ENCODE results near the gene SLC26A9. TPM values are rescaled to one million over a fixed set of nuclear protein-coding genes. Genes with fewer than 3 reads are reported as not detected.

The SLC26A9 gene
- total RNA-seq, 1 donor from 2014 or later: not detected

- Histone ChIP-seq H3K4me1 (peaks cover 23% of the 10 kb centered on the region), H3K9ac (no peak overlapping the region), H3K36me3 (no peaks in the 10 kb centered on the region), H3F3A (ENCODE audit: low read depth) (no peaks in the 10 kb centered on the region), H3K27me3 (no peaks in the 10 kb centered on the region), H4K20me1 (ENCODE audit: low read depth) (peaks cover 3% of the 10 kb centered on the region), H2AFZ (replicated peaks) (no peak overlapping the region), H3K9me3 (ENCODE audit: low read depth) (no peaks in the 10 kb centered on the region), H3K27ac (no peak overlapping the region), H3K4me3 (no peak overlapping the region), H3K79me2 (ENCODE audit: low read depth) (no peaks in the 10 kb centered on the region), H3K4me2 (no peak overlapping the region)
- peak overlapping the region; percentile 66 for H3K27ac Mint-ChIP-seq
- H3K27me3 Mint-ChIP-seq (ENCODE audit: insufficient read depth, low read depth): peaks cover 16% of the 10 kb centered on the region
- peaks cover 37% of the 10 kb centered on the region for H3K4me1 Mint-ChIP-seq
- no peak for TF ChIP-seq EZH2 (IDR thresholded peaks at IDR 0.05)
- TF ChIP-seq EZH2phosphoT487 (IDR thresholded peaks at IDR 0.05): no peak
- TF ChIP-seq CTCF (IDR thresholded peaks at IDR 0.05): no peak
- no peaks in the 10 kb centered on the region for H3K9me3 Mint-ChIP-seq
- no peaks in the 10 kb centered on the region for H3K36me3 Mint-ChIP-seq
- H3K4me3 Mint-ChIP-seq: no peak overlapping the region
- DNase-seq (ENCODE audit: low spot score): no peak
Measured at GRCh38 chr1:205963352-205964155, 20.3 kb upstream of the SLC26A9 start.

- Histone ChIP-seq H3K79me2 (ENCODE audit: low read depth) (no peaks in the 10 kb centered on the region), H3F3A (ENCODE audit: low read depth) (no peaks in the 10 kb centered on the region), H3K27me3 (no peaks in the 10 kb centered on the region), H3K9ac (no peak overlapping the region), H4K20me1 (ENCODE audit: low read depth) (peaks cover 3% of the 10 kb centered on the region), H2AFZ (replicated peaks) (no peak overlapping the region), H3K4me1 (peaks cover 24% of the 10 kb centered on the region), H3K9me3 (ENCODE audit: low read depth) (no peaks in the 10 kb centered on the region), H3K4me3 (no peak overlapping the region), H3K27ac (no peak overlapping the region), H3K4me2 (no peak overlapping the region), H3K36me3 (no peaks in the 10 kb centered on the region)
- TF ChIP-seq CTCF (IDR thresholded peaks at IDR 0.05) (no peak), EZH2 (IDR thresholded peaks at IDR 0.05) (no peak), EZH2phosphoT487 (IDR thresholded peaks at IDR 0.05) (no peak)
- H3K27ac Mint-ChIP-seq: no peak overlapping the region
- H3K4me3 Mint-ChIP-seq: no peak overlapping the region
- H3K9me3 Mint-ChIP-seq: no peaks in the 10 kb centered on the region
- DNase-seq (ENCODE audit: low spot score): no peak
- H3K36me3 Mint-ChIP-seq: no peaks in the 10 kb centered on the region
- H3K27me3 Mint-ChIP-seq (ENCODE audit: insufficient read depth, low read depth): peaks cover 16% of the 10 kb centered on the region
- H3K4me1 Mint-ChIP-seq: peaks cover 39% of the 10 kb centered on the region
Measured at GRCh38 chr1:205962821-205963221, 19.6 kb upstream of the SLC26A9 start.

- H3K79me2 ChIP-seq (ENCODE audit: low read depth): no peaks in the 10 kb centered on the region
- H3K9me3 ChIP-seq (ENCODE audit: low read depth): no peaks in the 10 kb centered on the region
- H3K4me3 Mint-ChIP-seq: no peak overlapping the region
- peaks cover 3% of the 10 kb centered on the region for H4K20me1 ChIP-seq (ENCODE audit: low read depth)
- H3K9me3 Mint-ChIP-seq: no peaks in the 10 kb centered on the region
- no peak overlapping the region for H3K4me2 ChIP-seq
- H3K27ac Mint-ChIP-seq: no peak overlapping the region
- no peaks in the 10 kb centered on the region for H3F3A ChIP-seq (ENCODE audit: low read depth)
- peaks cover 24% of the 10 kb centered on the region for H3K4me1 ChIP-seq
- H3K27ac ChIP-seq: no peak overlapping the region
- H3K36me3 Mint-ChIP-seq: no peaks in the 10 kb centered on the region
- no peak for TF ChIP-seq CTCF (IDR thresholded peaks at IDR 0.05)
- H3K27me3 ChIP-seq: no peaks in the 10 kb centered on the region
- H3K4me1 Mint-ChIP-seq: peaks cover 39% of the 10 kb centered on the region
- no peak overlapping the region for H3K4me3 ChIP-seq
- no peak overlapping the region for H2AFZ ChIP-seq (replicated peaks)
- DNase-seq (ENCODE audit: low spot score): no peak
- H3K9ac ChIP-seq: no peak overlapping the region
- no peaks in the 10 kb centered on the region for H3K36me3 ChIP-seq
- H3K27me3 Mint-ChIP-seq (ENCODE audit: insufficient read depth, low read depth): peaks cover 16% of the 10 kb centered on the region
Measured at GRCh38 chr1:205961991-205962820, 18.9 kb upstream of the SLC26A9 start.
